Fibroblast of skin of abdomen (primary cell): ENCODE measurements around the gene CD70.
"Not testable (repeated sequence)": the region's sequence is repeated elsewhere in the genome, so short reads cannot be mapped to it uniquely, and the experiment has no call there.

Experiments
- DNase-seq: peaks from one replicate; pipeline ENCODE4 v3.0.0-alpha.2; 2013

CD70 gene

DNA sequence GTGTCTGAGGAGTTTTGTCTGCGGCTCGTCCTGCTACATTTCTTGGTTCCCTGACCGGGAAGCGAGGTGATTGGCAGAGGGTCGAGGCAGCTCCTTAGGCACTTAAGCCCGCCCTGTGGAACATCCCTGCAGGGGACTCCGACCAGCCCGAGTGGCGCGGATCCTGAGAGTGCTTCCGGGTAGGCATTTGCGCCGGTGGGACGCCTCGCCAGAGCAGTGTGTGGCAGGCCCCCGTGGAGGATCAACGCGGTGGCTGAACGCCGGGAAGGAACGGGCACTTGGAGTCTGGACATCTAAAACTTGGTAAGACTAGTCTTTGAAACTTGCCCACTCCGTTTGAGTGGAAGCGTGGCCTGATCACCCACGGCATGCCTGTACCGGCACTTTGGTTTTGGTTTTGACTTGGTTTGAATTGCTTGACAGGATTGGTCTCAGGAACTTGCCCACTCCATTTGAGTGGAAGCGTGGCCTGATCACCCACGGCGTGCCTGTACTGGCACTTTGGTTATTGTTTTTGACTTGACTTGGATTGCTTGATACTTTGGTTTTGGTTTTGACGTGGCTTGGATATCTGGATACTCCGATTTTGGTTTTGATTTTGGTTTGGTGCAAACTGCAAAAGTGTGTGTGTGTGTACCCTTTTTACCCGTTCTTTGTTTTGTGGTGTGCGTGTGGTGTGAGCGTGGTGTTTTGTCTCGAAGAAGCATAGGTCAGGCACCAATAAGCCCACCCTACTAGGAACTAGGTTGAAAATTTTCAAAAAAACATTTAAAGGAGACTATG, 6.7 kb upstream of the CD70 start:
- not testable (repeated sequence) for DNase-seq

DNA sequence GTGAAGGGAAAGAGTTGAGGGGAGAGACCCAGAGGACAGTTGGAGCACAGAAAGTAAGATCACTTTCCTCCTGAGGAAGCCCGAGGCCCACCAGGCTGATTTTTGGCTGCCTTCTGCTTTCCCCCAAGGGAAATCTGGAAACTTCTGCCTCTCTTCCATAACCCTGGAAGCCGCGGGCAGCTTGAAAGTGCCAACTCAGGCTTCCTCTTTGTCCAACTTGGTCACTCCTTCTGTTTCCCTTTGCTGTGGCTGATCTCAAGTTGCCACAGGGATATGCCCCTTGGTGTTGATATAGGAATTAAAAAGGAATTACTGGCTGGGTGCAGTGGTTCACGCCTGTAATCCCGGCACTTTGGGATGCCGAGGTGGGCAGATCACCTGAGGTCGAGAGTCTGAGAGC, 5.7 kb upstream of the CD70 start:
- DNase-seq, result no peak

DNA sequence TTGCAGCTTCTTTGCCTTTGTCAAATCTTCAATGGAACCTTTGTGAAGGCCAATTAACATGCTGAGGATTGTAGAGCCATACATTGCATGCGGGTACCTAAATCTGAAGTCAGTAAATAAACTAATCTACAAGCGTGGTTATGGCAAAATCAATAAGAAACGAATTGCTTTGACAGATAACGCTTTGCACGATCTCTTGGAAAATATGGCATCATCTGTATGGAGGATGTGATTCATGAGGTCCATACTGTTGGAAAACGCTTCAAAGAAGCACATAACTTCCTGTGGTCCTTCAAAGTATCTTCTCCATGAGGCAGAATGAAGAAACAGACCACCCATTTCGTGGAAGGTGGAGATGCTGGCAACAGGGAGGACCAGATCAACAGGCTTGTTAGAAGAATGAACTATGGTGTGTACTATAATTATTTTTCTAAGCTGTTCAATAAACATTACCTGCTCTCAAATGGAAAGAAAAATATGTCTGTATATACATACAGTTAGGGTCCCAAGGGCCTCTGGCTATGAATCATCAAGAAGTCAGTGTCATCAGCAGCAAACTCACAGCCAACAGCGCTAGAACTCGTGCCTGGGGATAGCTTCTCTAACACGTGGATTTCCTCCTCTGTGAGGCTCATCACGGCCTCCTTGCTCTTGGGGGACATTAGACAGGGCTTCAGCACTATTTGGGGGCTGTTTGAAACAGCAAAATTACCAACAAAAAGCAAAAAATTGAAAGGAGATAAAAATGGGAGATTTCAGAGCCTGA, 2.9 kb upstream of the CD70 start:
- DNase-seq, result no peak

DNA sequence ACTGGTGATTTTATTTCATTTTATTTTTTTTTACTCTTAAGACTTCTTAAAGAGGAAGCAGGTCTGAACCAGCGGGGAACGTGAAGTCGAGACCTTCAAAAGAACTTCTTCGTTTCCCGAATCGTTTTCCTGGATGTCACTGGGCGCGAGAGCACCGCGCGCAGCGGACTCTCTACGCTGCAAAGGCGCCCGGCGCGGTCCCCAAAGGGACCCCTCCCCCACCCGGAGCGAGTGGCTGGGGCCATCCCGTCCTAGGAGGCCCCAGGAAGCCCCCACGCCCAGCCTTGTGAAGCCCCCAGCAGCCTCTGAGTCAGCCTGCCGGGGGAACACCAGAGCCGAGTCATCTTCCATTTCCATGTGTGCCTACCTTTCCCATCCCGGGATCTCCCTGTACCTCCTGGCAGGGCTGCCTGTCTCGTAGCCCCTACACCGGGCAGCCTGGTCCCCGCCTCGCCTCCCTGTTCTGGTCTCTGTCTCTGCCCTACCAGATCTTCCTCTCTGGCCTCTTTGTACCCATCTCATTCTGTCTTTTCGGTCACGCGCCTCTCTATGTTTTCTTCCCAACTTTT, 608 bp downstream of the CD70 start:
- DNase-seq, result no peak

DNA sequence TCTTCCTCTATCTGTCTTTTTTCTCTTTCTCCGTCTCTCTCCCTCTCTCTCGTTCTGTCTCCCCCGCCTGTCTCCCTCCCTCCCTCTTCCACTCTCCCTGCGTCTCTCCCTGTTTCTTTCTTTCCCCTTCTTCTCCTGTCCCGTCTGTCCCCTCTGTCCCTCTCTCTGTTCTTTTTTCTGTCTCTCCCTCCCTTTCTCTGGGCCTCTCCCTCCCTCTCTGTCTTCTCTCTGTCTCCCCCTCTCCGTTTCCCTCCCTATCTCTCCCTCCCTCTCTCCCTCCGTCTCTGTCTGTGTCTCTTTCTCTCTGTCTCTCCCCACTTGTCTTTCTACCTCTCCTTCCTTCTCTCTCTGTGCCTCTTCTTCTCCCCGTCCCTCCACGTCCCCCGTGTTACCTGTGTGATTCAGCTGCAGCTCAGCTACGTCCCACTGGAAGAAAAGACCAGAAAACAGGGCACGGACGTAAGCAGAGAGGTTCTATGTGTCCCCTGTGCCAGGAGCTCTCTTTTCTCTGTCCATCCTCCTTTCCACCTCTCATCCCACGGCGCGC, 1.2 kb downstream of the CD70 start:
- no peak for DNase-seq

DNA sequence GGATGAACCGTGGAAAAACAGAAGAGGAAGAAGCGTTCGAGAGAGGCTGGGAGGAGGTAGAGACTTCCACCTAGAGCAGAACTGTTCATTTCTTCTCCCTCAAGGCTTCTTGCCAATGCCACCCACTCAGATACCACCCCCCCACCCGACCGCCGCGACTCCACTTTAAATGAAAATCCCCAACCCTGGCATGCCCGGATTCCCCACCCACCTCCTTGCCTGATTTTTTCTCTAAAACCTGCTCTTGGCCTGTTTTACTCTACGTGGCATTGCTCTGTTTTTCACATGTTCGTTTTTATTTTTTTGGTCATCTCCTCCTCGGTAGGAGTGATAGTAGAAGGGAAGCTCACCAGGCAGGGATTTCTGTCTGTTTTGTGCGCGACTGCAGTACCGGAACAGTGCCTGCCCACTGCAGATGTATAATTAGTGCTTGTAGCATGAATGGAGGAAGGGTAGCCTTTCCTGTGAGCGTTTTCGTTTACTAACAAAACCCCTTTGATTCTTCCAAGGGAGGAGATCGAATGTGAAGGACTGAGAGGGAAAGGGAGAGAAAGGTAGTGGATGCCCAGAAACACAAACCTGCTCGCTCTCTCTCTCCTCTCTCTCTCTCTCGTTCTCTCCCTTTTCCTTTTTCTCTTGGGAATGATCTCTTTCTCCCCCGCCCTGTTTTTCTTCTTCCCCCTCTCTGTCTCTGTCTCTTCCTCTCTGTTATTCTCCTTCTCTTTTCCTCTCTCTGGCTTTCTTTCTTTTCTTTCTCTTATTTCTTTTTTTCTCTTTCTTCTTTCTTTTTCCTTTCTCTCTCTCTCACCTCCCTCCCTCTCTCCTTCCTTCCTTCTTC, 2.2 kb downstream of the CD70 start:
- no peak for DNase-seq

DNA sequence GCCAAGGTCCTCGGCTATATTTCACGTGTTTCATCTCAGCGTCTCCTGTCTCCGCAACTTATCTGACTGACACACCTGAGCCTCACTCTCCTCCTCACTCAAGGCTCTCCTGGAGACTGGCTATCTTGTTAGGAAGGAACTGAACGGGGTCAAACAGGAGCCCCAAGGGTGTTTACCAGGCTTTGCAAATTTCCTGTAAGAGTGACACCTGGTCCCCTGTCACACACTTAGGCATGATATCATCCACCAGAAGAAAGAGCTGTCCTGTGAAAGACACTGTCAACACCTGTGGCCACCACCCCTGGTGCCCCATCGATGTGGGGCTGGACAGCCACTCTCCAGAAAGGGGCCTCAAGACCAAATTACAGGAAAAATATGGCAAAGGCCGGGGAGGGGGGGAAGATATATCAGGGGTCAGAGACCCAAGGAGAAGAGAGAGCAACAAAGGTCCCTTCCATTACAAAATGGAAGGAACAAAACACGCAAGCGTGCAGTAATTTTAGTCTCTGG, 2.9 kb downstream of the CD70 start:
- DNase-seq, result no peak

DNA sequence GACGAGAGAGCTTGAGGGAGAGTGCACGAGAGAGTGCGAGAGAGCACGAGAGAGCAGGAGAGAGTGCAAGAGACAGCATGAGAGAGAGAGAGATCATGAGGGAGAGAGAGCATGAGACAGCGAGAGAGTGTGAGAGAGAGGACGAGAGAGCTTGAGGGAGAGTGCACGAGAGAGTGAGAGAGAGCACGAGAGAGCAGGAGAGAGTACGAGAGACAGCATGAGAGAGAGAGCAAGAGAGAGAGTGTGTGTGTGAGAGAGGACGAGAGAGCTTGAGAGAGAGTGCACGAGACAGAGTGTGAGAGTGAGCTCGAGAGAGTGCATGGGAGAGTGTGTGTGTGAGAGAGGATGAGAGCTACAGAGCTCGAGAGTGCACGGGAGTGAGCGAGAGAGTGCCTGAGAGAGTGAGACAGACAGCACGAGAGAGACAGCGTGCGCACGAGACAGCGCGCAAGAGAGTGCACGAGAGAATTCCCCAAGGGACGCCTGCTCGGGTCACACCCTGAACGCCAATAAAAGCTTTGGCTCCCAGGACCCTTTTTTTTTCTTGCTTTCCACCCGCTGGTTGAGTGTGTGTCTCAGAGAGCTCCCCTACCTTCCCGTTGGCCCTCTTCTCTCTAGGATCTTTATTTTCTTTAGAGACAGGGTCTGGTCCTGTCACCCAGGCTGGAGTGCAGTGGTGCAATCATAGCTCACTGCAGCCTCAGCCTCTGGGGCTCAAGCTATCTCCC, 3.7 kb downstream of the CD70 start:
- no peak for DNase-seq

DNA sequence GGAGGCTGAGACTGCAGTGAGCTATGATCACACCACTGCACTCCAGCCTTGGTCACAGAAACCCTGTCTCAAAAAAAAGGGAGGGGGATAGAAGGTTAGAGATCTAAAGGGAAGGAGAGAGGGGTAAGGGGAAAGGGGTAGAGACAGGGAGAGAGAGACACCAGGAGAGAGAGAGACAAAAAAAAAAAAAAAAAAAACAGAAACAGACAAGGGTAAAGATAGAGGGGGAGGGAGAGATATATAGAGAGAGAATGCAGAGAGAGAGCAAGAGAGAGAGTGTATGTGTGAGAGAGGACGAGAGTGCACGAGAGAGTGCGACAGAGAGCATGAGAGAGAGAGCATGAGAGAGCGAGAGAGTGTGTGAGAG, 4.2 kb downstream of the CD70 start:
- no peak for DNase-seq

DNA sequence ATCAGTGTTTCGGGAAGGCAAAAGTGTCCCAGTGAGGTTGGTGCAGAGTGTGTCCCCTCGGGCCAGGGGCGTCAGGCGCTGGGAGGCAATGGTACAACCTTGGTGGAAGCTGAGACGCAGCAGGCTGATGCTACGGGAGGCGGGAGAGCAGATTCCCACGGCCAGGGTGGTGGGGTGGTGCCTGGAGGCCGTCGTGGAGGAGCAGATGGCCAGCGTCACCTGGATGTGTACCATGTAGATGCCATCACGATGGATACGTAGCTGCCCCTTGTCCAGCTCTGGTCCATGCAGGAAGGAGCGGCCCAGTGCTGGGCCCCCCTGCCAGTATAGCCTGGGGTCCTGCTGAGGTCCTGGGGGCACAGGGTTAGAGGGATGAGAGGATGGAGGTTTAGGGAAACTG, 4.9 kb downstream of the CD70 start:
- no peak for DNase-seq

DNA sequence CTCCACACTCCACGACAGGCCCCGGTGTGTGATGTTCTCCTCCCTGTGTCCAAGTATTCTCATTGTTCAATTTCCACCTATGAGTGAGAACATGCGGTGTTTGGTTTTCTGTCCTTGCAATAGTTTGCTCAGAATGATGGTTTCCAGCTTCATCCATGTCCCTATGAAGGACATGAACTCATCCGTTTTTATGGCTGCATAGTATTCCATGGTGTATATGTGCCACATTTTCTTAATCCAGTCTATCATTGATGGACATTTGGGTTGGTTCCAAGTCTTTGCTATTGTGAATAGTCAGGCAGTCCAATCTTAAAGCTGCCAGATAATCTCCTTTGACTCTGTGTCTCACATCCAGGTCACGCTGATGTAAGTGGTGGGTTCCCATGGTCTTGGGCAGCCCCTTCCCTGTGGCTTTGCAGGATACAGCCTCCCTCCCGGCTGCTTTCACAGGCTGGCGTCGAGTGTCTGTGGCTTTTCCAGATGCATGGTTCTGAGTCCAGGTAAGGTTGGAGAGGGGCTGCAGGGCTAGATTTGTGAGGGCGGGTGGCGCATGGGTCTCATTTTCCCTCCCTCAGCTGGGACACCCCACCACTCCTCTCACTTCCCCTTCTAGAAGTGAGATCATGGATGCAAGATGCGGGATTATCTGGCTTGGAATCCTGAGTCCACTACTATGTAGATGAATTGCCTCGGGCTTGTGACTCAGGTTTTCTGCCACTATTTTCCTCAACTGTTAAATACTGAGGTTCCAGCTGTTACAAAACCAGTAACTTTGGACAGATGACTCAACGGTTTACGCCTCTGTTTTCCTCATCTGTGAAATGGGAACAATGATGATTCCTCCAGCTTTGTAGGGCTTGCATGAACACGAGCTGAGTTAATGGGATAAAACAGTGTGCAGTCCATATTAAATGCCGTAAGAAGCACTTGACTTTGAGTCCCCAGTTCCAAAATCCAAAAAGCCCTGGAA, 8.2 kb downstream of the CD70 start:
- not testable (repeated sequence) for DNase-seq

DNA sequence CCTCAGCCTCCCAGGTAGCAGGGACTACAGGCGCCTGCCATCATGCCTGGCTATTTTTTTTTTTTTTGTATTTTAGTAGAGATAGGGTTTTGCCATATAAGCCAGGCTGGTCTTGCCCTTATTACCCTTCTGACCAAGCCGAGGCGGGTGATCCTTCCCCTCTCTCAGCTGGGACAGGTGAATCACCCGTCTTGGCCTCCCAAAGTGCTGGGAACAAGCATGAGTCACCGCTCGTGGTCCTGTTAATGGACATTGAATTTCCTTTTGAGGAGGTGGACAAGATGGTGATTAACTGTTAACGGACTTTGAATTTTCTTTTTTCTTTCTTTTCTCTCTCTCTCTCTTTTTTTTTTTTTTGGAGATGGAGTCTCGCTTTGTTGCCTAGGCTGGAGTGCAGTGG, 10.6 kb downstream of the CD70 start:
- peak; percentile 42 for DNase-seq

DNA sequence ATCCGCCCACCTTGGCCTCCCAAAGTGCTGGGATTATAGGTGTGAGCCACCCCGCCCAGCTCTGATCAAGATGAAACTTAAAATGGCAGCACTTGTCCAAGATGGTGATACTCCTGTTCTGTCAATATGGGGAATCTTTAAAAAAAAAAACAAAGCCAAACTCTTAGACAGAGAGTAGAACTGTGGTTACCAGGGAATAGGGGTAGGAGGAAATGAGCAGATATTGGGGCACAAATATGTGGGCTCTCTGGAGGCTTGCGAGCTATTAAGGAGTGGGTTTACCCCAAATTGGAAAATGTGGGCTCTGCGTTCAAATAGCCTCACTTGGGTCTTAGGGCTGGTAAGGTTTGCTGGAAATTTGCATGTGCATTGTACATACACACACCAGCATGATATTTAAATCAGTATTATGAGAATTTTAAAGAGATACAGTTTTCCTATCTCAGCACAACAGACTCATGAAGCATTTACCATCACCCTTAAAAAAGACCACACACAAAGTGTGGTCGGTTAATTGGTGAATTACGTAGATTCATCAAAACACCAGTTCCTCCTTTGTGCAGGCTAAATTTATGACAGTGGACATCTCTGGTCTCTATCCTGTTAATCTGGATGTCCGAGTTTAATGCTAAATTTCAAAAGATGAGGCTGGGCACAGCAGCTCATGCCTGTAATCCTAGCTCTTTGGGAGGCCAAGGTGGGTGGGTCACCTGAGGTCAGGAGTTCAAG, 11.3 kb downstream of the CD70 start:
- DNase-seq, result no peak

DNA sequence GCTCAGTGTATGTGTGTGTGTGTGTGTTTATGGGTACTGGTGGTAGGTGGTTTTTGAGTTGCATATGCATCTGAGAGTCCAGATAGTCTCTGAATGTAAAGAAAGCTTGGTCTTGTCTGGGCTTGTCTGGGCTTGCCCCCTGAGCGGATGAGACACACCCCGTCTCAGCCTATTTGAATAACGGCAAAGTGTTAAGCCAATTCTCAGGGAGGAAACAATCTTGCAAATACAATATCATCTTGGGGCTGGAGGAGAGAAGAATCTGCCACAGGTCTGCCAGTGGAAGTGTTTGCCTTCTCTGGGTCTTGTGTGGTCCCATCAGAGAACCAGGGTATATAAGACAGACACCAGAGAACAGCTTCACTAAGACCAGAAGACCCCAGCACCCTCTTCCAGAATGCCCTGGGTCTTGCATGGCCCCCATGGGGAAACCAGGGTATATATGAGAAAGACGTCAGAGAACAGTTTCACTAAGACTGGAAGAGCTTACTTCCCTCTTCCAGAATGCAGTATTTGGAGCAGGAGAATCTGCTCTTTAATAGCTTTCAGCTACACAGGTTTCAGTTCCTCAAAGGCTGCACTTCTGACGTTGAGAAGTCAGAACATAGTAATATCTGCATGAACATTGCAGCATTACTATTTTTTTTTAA, 13.3 kb downstream of the CD70 start:
- DNase-seq, result no peak

DNA sequence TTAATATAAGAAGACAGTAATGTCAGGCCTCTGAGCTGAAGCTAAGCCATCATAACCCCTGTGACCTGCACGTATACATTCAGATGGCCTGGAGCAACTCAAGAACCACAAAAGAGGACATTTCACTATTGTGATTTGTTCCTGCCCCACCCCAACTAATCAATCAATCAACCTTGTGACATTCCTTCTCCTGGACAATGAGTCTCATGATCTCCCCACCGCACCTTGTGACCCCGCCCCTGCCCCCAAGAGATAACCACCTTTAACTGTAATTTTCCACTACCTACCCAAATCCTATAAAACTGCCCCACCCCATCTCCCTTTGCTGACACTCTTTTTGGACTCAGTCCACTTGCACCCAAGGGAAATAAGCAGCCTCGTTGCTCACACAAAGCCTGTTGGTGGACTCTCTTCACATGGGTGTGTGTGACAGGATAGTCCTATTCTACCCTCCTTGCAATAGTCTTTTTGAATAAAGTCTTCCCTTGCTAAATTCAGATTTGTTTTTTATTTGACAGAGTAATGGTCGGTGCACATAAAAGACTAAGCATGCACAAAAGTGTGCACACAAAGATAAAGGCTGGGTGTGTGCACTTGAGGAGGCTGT, 14.0 kb downstream of the CD70 start:
- no peak for DNase-seq

DNA sequence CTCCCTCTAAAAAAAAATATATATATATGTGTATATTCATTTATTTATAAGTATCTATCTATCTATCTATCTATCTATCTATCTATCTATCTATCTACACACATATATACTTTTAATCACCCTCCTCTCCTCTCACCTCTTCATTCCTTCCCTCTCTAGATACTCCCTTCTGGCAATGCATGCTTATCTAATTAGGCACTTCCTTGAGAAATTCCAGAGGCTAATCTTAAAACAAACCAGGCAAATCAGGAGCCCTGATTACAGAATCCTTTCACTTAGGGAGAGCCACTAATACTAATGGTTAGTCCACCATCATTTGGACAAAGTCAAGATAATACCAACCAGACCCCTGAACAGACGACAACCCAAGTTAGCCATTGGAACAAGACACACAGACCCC, 17.6 kb downstream of the CD70 start:
- no peak for DNase-seq

DNA sequence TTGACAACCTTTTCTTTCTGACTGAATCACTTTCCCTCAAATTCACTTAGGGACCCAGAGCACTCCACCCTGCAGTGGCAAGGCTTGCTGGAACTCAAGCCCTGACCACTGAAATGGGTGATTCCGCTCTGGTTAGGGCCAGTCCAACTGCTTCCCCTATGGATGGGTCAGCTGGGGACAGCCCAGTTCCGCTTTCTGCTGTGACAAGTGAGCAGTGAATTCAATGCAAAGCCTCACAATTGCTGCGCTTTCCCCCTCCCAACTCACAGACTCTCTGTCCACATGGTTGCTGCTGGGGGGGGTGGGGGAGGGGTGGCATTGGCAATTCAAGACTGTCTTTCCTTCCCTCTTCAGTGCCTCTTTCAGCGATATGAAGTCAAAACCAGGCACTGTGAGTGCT, 18.7 kb downstream of the CD70 start:
- DNase-seq, result no peak

DNA sequence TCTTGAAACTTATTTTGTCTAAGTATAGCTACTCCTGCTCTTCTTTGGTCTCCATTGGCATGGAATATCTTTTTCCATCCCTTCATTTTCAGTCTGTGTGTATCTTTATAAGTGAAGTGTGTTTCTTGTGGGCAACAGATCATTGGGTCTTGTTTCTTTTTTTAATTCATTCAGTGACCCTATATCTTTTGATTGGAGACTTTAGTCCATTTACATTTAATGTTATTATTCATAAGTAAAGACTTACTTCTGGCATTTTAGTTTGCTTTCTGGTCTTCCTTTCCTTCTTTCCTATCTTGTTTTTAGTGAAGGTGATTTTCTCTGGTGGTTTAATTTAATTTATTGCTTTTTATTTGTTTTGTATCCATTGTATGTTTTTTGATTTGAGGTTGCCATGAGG, 19.8 kb downstream of the CD70 start:
- no peak for DNase-seq

DNA sequence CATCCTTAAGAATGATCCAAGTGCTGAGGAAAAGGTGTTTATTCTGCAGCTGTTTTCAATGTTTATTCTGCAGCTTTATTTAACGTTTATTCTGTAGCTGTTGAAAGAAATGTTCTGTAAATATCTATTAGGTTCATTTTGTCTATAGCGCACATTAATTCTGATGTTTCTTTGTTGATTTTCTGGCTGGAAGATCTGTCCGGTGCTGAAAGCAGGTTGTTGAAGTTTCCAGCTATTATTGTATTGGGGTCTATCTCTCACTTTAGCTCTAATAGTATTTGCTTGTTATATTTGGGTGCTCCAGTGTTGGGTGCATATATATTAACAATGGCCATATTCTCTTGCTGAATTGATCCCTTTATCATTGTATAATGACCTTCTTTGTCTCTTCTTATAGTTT, 20.2 kb downstream of the CD70 start:
- no peak for DNase-seq
